HG03066 (cell line): ENCODE results near the gene LGI4.
"Not testable (repeated sequence)": the region's sequence is repeated elsewhere in the genome, so short reads cannot be mapped to it uniquely, and the experiment has no call there.

Source experiments
- ATAC-seq: cut with Tn5 transposase; IDR thresholded peaks from one replicate; pipeline ENCODE4 v1.9.1; 2021; ENCODE audit warnings: low read depth; ENCODE audit not compliant: unreplicated experiment

LGI4 gene

GRCh38 chr19:35161434-35161743 lies 26.5 kb upstream of the LGI4 start:
- no peak for ATAC-seq

- no peak for ATAC-seq
Measured at GRCh38 chr19:35160629-35161433, 26.0 kb upstream of the LGI4 start.

- ATAC-seq = no peak
Measured at GRCh38 chr19:35159606-35160005, 24.7 kb upstream of the LGI4 start.

- ATAC-seq = no peak
Measured at GRCh38 chr19:35157431-35157830, 22.6 kb upstream of the LGI4 start.

- no peak for ATAC-seq
Measured at GRCh38 chr19:35156673-35157014, 21.8 kb upstream of the LGI4 start.

- ATAC-seq = no peak
Measured at GRCh38 chr19:35155981-35156672, 21.3 kb upstream of the LGI4 start.

GRCh38 chr19:35155441-35155840 lies 20.6 kb upstream of the LGI4 start:
- no peak for ATAC-seq

- no peak for ATAC-seq
Measured at GRCh38 chr19:35154525-35155406, 19.9 kb upstream of the LGI4 start, which contains the start of gene FXYD5. TSS of gene FXYD5 (plus strand) at chr19:35154735. CDS start at chr19:35155551, 816 bp downstream.

- no peak for ATAC-seq
Measured at GRCh38 chr19:35153701-35154524, 19.1 kb upstream of the LGI4 start.

GRCh38 chr19:35153129-35153522 lies 18.3 kb upstream of the LGI4 start:
- ATAC-seq = not testable (repeated sequence)

- ATAC-seq = no peak
Measured at GRCh38 chr19:35151273-35152065, 16.6 kb upstream of the LGI4 start.

GRCh38 chr19:35150445-35150844 lies 15.6 kb upstream of the LGI4 start:
- ATAC-seq = no peak

GRCh38 chr19:35149463-35149862 lies 14.6 kb upstream of the LGI4 start:
- ATAC-seq = no peak

- ATAC-seq = no peak
Measured at GRCh38 chr19:35146746-35147459, 12.0 kb upstream of the LGI4 start.

- no peak for ATAC-seq
Measured at GRCh38 chr19:35144600-35145436, 10.0 kb upstream of the LGI4 start.

GRCh38 chr19:35144259-35144599 lies 9.4 kb upstream of the LGI4 start:
- no peak for ATAC-seq

- no peak for ATAC-seq
Measured at GRCh38 chr19:35143818-35144217, 9.0 kb upstream of the LGI4 start.

- ATAC-seq = no peak
Measured at GRCh38 chr19:35143231-35143715, 8.4 kb upstream of the LGI4 start, which contains the start of gene FXYD7. TSS of gene FXYD7 (plus strand) at chr19:35143255. CDS start at chr19:35143334, 79 bp downstream.
